22Rv1 (cell line): ENCODE results near the gene NKIRAS2.

Experiments
- CTCF ChIP-seq: fragments of 450-650 bp; IDR thresholded peaks from 2 replicates; pipeline ENCODE4 v1.5.1; 2017; ENCODE audit warnings: mild to moderate bottlenecking
- ZFX ChIP-seq: fragments of 450-650 bp; IDR thresholded peaks from 2 replicates; pipeline ENCODE4 v1.6.1; 2017; ENCODE audit warnings: antibody characterized with exemption, borderline replicate concordance

- no peak for TF ChIP-seq CTCF
- no peak for TF ChIP-seq ZFX
These were observed 902 bp upstream of the NKIRAS2 start for GRCh38 chr17:42018988-42019387.
